Neuronal stem cell (in vitro differentiated cells): ENCODE results near the gene MICAL1.

Source experiments
- DNase-seq: peaks from one replicate; pipeline ENCODE4 v3.0.0-alpha.2; 2013; ENCODE audit warnings: low spot score
- H2AFZ ChIP-seq: one replicate; pipeline ENCODE4 v1.6.1; 2013; ENCODE audit warnings: mild to moderate bottlenecking, low read length, inconsistent platforms
- H2AK5ac ChIP-seq: 2 replicates; pipeline ENCODE4 v1.6.1; 2013; ENCODE audit warnings: low read depth, mild to moderate bottlenecking, inconsistent platforms, low read length, moderate library complexity, mixed read lengths
- H2BK120ac ChIP-seq: 2 replicates; pipeline ENCODE4 v1.6.1; 2013; ENCODE audit warnings: low read depth, mild to moderate bottlenecking, inconsistent platforms, low read length, moderate library complexity, mixed read lengths
- H2BK12ac ChIP-seq: one replicate; pipeline ENCODE4 v1.6.1; 2013; ENCODE audit warnings: low read length, inconsistent platforms
- H2BK15ac ChIP-seq: 2 replicates; pipeline ENCODE4 v1.6.1; 2013; ENCODE audit warnings: mild to moderate bottlenecking, low read length, inconsistent platforms, mixed read lengths
- H2BK5ac ChIP-seq: one replicate; pipeline ENCODE4 v1.6.1; 2013; ENCODE audit warnings: inconsistent platforms, mild to moderate bottlenecking, low read length, moderate library complexity
- H3K14ac ChIP-seq: one replicate; pipeline ENCODE4 v1.6.1; 2013; ENCODE audit warnings: low read length, inconsistent platforms
- H3K18ac ChIP-seq: 2 replicates; pipeline ENCODE4 v1.6.1; 2013; ENCODE audit warnings: low read length, inconsistent platforms
- H3K23ac ChIP-seq: 2 replicates; pipeline ENCODE4 v1.6.1; 2013; ENCODE audit warnings: low read depth, mild to moderate bottlenecking, mixed read lengths, low read length, inconsistent platforms; ENCODE audit not compliant: poor library complexity
- H3K27ac ChIP-seq: replicated peaks from 3 replicates; pipeline ENCODE4 v1.5.1; 2013; ENCODE audit warnings: low read length, inconsistent platforms
- H3K27me3 ChIP-seq, 3 experiments: 2 replicates each; pipeline ENCODE4 v1.6.1; 2013; ENCODE audit warnings: low read length in 3 of 3, mild to moderate bottlenecking in 2 of 3, inconsistent platforms in 1 of 3, low read depth in 1 of 3, mixed read lengths in 1 of 3, moderate library complexity in 1 of 3; ENCODE audit not compliant: control insufficient read depth in 3 of 3, insufficient read depth in 3 of 3
- H3K36me3 ChIP-seq, 2 donors: replicated peaks in 1 of 2; 2 replicates each; pipeline ENCODE4 v1.6.1; 2013; ENCODE audit warnings: low read length in 2 of 2; ENCODE audit not compliant: control insufficient read depth in 2 of 2, insufficient read depth in 2 of 2
- H3K4ac ChIP-seq: 2 replicates; pipeline ENCODE4 v1.6.1; 2013; ENCODE audit warnings: inconsistent platforms, mild to moderate bottlenecking, low read length, moderate library complexity
- H3K4me1 ChIP-seq, 2 donors: 1 replicate in 1 of 2; 2 replicates in 1 of 2; pipeline ENCODE4 v1.6.1; 2013; ENCODE audit warnings: low read length in 2 of 2, low read depth in 1 of 2; ENCODE audit not compliant: control insufficient read depth in 2 of 2, insufficient read depth in 1 of 2
- H3K4me2 ChIP-seq: one replicate; pipeline ENCODE4 v1.6.1; 2013; ENCODE audit warnings: mild to moderate bottlenecking, low read length, inconsistent platforms; ENCODE audit not compliant: insufficient read depth, poor library complexity, severe bottlenecking
- H3K4me3 ChIP-seq, 2 donors: 2 replicates each; pipeline ENCODE4 v1.5.1; 2013; ENCODE audit warnings: low read length in 2 of 2, mild to moderate bottlenecking in 2 of 2, inconsistent platforms in 1 of 2, moderate library complexity in 1 of 2
- H3K79me1 ChIP-seq: one replicate; pipeline ENCODE4 v1.6.1; 2013; ENCODE audit warnings: low read depth, mild to moderate bottlenecking, inconsistent platforms, low read length, moderate library complexity
- H3K9ac ChIP-seq: one replicate; pipeline ENCODE4 v1.6.1; 2013; ENCODE audit warnings: mild to moderate bottlenecking, low read depth, low read length, inconsistent platforms; ENCODE audit not compliant: poor library complexity
- H3K9me3 ChIP-seq, 2 donors: replicated peaks in 1 of 2; 2 replicates each; pipeline versions ENCODE3 to v1.6.1; 2013; ENCODE audit warnings: low read length in 2 of 2, mild to moderate bottlenecking in 2 of 2, inconsistent platforms in 1 of 2, low read depth in 1 of 2, mixed read lengths in 1 of 2, moderate library complexity in 1 of 2; ENCODE audit not compliant: control insufficient read depth in 2 of 2, insufficient read depth in 1 of 2
- H4K8ac ChIP-seq: one replicate; pipeline ENCODE4 v1.6.1; 2013; ENCODE audit warnings: low read depth, mild to moderate bottlenecking, inconsistent platforms, low read length, moderate library complexity
- H4K91ac ChIP-seq: one replicate; pipeline ENCODE4 v1.6.1; 2013; ENCODE audit warnings: low read length, low read depth, mild to moderate bottlenecking, inconsistent platforms; ENCODE audit not compliant: poor library complexity
- WGBS, 2 donors: extraction: QIAGEN DNeasy Blood & Tissue Kit; methylation state at CpG; one replicate each; pipeline ENCODE4 v1.1.7; 2013; ENCODE audit warnings: missing lambda C conversion rate in 2 of 2, mixed read lengths in 1 of 2; ENCODE audit not compliant: insufficient read length in 2 of 2, insufficient replicate concordance in 1 of 2; ENCODE audit errors: extremely low coverage in 2 of 2; 5-methylcytosine and 5-hydroxymethylcytosine counted together

Gene MICAL1

GRCh38 chr6:109498052-109498451 is 42.5 kb upstream of the MICAL1 start:
- no peak overlapping the region for H3K27ac ChIP-seq
- no peak overlapping the region for H3K4me2 ChIP-seq
- H3K79me1 ChIP-seq: no peaks in the 10 kb centered on the region
- H2BK15ac ChIP-seq: no peak overlapping the region
- no peak overlapping the region for H2AFZ ChIP-seq
- H2BK120ac ChIP-seq: no peak overlapping the region
- H3K23ac ChIP-seq: no peak overlapping the region
- H3K4me1 ChIP-seq: peaks cover 5 to 9% of the 10 kb centered on the region in 2 donors
- no peak overlapping the region for H2AK5ac ChIP-seq
- no peak overlapping the region for H2BK12ac ChIP-seq
- H4K8ac ChIP-seq: no peak overlapping the region
- no peak overlapping the region for H3K9ac ChIP-seq
- peaks cover 0 to 22% (median 0%) of the 10 kb centered on the region in 3 experiments for H3K27me3 ChIP-seq
- H3K4ac ChIP-seq: no peak overlapping the region
- no peak for DNase-seq
- WGBS, 2 donors: no CpG with 5 or more reads among the region's 4 CpGs
- H3K14ac ChIP-seq: no peak overlapping the region
- H3K4me3 ChIP-seq: no peak overlapping the region
- H3K18ac ChIP-seq: no peak overlapping the region
- H4K91ac ChIP-seq: no peak overlapping the region
- H3K9me3 ChIP-seq: no peaks in the 10 kb centered on the region
- no peak overlapping the region for H2BK5ac ChIP-seq
- H3K36me3 ChIP-seq: no peaks in the 10 kb centered on the region

DNA sequence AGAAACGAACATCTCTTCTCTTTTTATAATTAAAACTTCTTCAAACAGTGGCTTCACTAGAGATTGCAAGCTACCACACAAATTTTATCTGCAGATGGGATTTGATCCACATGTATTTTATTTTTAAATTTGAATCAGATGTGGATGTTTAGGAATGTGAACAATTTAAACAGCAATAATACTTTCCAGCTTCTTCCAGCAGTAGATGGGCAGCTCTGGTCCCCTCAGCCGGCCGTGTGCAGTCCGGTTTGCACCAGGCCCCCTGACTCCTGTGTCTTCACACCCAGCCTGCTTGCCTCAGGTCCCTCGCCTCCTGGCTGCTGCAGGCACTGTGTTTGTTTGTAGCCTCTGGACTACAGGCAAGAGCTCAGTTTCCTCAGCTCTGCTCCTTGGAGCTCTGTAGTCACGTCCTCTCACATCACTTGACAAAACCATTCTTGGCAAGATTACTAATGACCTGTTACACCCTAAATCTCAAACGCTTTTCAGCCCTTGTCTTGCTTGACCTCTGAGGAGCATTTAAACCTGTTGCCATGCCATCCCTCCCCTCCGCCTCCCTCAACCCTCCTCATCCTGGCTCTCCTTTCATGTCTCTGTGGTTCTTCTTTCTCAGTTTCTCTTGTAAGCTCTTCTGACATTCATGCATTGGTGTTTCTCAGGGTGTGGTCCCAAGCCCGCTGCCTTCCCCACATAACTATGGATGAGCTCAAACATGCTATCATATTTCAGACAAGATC is 40.6 kb upstream of the MICAL1 start:
- H3K4me3 ChIP-seq: no peak overlapping the region
- peaks cover 5 to 14% of the 10 kb centered on the region in 2 donors for H3K4me1 ChIP-seq
- H3K27ac ChIP-seq: no peak overlapping the region
- no peak overlapping the region for H4K8ac ChIP-seq
- H3K36me3 ChIP-seq: no peaks in the 10 kb centered on the region
- no peak for DNase-seq
- H2BK12ac ChIP-seq: no peak overlapping the region
- no peak overlapping the region for H3K4ac ChIP-seq
- H2AK5ac ChIP-seq: no peak overlapping the region
- H3K23ac ChIP-seq: no peak overlapping the region
- H3K18ac ChIP-seq: peak overlapping the region; percentile 21
- H3K9ac ChIP-seq: no peak overlapping the region
- H3K9me3 ChIP-seq: no peaks in the 10 kb centered on the region
- peaks cover 0 to 25% (median 0%) of the 10 kb centered on the region in 3 experiments for H3K27me3 ChIP-seq
- H2BK15ac ChIP-seq: no peak overlapping the region
- H2BK120ac ChIP-seq: no peak overlapping the region
- no peak overlapping the region for H3K14ac ChIP-seq
- no peak overlapping the region for H3K4me2 ChIP-seq
- WGBS, 2 donors: 100% methylated on average over 1 of the region's 9 CpGs
- no peaks in the 10 kb centered on the region for H3K79me1 ChIP-seq
- no peak overlapping the region for H4K91ac ChIP-seq
- H2BK5ac ChIP-seq: no peak overlapping the region
- no peak overlapping the region for H2AFZ ChIP-seq

GRCh38 chr6:109493865-109494264 is 38.3 kb upstream of the MICAL1 start:
- H3K23ac ChIP-seq: no peak overlapping the region
- no peak overlapping the region for H3K4me2 ChIP-seq
- no peak overlapping the region for H3K4me3 ChIP-seq
- WGBS, 2 donors: no CpG with 5 or more reads among the region's 1 CpG
- H3K4ac ChIP-seq: no peak overlapping the region
- H2AK5ac ChIP-seq: no peak overlapping the region
- no peaks in the 10 kb centered on the region for H3K9me3 ChIP-seq
- no peak overlapping the region for H2AFZ ChIP-seq
- H2BK12ac ChIP-seq: no peak overlapping the region
- DNase-seq: no peak
- H2BK5ac ChIP-seq: no peak overlapping the region
- H3K9ac ChIP-seq: no peak overlapping the region
- H3K27ac ChIP-seq: no peak overlapping the region
- H2BK120ac ChIP-seq: no peak overlapping the region
- H3K36me3 ChIP-seq: no peaks in the 10 kb centered on the region
- no peak overlapping the region for H2BK15ac ChIP-seq
- peaks cover 10 to 20% of the 10 kb centered on the region in 2 donors for H3K4me1 ChIP-seq
- H4K8ac ChIP-seq: no peak overlapping the region
- H4K91ac ChIP-seq: no peak overlapping the region
- H3K18ac ChIP-seq: no peak overlapping the region
- H3K79me1 ChIP-seq: no peaks in the 10 kb centered on the region
- peaks cover 0 to 25% (median 0%) of the 10 kb centered on the region in 3 experiments for H3K27me3 ChIP-seq
- H3K14ac ChIP-seq: no peak overlapping the region

DNA sequence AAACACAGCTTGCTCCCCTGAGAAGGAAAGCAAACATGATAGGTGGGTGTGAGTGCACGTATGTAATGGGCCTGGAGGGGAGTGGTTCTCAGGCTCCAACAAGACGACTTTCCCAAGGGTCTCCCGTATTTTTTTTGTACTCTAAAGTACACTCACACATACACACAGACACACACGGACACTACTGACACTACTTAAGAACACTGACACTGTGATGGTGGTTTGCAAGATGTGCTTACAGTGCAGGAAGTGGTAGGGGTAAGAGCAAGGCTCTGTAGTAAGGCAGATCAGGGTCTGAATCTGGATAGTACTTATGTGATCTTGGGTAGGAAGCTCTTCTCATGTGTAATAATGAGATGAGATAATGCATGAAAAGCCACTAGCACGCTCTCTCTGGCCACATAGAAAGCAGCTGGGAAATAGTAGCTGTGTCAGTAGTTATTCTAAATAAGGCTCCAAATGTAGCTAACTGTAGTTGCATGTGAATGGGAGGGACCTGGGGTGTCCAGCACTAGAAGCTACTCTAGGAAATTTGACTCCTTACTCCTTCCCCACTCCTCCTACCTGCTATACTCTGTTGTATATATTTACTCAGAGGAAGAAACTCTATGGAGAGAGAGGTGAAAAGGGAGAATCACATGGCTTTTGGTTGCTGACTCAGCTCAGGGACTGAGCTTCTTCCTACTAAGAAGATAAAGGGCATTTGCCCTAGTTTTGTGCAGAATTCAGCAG is 35.8 kb upstream of the MICAL1 start:
- Histone ChIP-seq H3K36me3 (no peaks in the 10 kb centered on the region), H2AFZ (peak overlapping the region; percentile 29), H3K4ac (no peak overlapping the region), H3K18ac (no peak overlapping the region), H3K79me1 (no peaks in the 10 kb centered on the region), H4K8ac (no peak overlapping the region), H3K4me2 (no peak overlapping the region), H3K23ac (no peak overlapping the region), H2BK12ac (no peak overlapping the region), H3K4me3 (no peak overlapping the region), H3K27me3 (peaks cover 0 to 29% (median 0%) of the 10 kb centered on the region in 3 experiments), H2BK15ac (no peak overlapping the region), H3K4me1 (peaks cover 7 to 14% of the 10 kb centered on the region in 2 donors), H2AK5ac (no peak overlapping the region), H4K91ac (no peak overlapping the region), H3K9ac (no peak overlapping the region), H3K27ac (no peak overlapping the region), H2BK120ac (no peak overlapping the region), H3K9me3 (no peaks in the 10 kb centered on the region), H3K14ac (no peak overlapping the region), H2BK5ac (no peak overlapping the region)
- no CpG with 5 or more reads among the region's 5 CpGs for WGBS, 2 donors
- no peak for DNase-seq
